ENCODE data around the gene NOL12.

DNA sequence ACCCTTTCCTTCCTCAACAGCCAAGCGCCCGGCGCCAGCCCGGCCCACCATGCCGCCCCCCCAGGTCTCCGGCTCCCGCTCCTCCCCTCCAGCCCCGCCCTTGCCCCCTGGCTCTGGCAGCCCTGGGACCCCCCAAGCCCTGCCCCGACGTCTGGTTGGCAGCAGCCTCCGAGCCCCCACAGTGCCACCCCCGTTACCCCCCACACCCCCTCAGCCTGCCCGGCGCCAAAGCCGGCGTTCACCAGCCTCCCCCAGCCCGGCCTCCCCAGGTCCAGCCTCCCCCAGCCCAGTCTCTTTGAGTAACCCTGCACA lies 30.9 kb upstream of the NOL12 start:
- TF ChIP-seq, protein P1, sequence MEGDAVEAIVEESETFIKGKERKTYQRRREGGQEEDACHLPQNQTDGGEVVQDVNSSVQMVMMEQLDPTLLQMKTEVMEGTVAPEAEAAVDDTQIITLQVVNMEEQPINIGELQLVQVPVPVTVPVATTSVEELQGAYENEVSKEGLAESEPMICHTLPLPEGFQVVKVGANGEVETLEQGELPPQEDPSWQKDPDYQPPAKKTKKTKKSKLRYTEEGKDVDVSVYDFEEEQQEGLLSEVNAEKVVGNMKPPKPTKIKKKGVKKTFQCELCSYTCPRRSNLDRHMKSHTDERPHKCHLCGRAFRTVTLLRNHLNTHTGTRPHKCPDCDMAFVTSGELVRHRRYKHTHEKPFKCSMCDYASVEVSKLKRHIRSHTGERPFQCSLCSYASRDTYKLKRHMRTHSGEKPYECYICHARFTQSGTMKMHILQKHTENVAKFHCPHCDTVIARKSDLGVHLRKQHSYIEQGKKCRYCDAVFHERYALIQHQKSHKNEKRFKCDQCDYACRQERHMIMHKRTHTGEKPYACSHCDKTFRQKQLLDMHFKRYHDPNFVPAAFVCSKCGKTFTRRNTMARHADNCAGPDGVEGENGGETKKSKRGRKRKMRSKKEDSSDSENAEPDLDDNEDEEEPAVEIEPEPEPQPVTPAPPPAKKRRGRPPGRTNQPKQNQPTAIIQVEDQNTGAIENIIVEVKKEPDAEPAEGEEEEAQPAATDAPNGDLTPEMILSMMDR (IDR thresholded peaks at IDR 0.05), result no peak
- no peak for TF ChIP-seq EZH2phosphoT487 (IDR thresholded peaks at IDR 0.05)
- no peak for TF ChIP-seq EZH2 (IDR thresholded peaks at IDR 0.05)

All from neural progenitor cell (in vitro differentiated cells).